ENCODE data around the gene FBXW11. TPM values are rescaled to one million over a fixed set of nuclear protein-coding genes. Genes with fewer than 3 reads are reported as not detected.

Gene FBXW11
- total and polyA plus RNA-seq, 10 of the 15 experiments (the other 5 are each of a cell fraction or from before 2014, with no cell fraction given) = 4.3 to 61.5 (median 40.0) TPM

- Histone ChIP-seq H3K27me3 (replicated peaks in 1 of 2; ENCODE audit: control insufficient read depth in 2 of 2, insufficient read depth in 2 of 2, low read length in 1 of 2) (no peaks in the 10 kb centered on the region), H3K9ac (ENCODE audit: control insufficient read depth, insufficient read depth, low read length) (no peak overlapping the region), H3K4me3 (no peak overlapping the region), H3K4me1 (ENCODE audit: control insufficient read depth, insufficient read depth, low read length) (peaks cover 8% of the 10 kb centered on the region; the same call in 1 of the 2 replicates), H3K4me2 (ENCODE audit: control insufficient read depth, insufficient read depth) (no peak overlapping the region), H3K27ac (ENCODE audit: control insufficient read depth, insufficient read depth) (no peak overlapping the region), H4K20me1 (ENCODE audit: control insufficient read depth, insufficient read depth) (no peaks in the 10 kb centered on the region), H3K9me3 (replicated peaks; ENCODE audit: control insufficient read depth, insufficient read depth, low read length) (no peaks in the 10 kb centered on the region), H3K36me3 (ENCODE audit: control insufficient read depth in 2 of 2, insufficient read depth in 2 of 2, low read length in 1 of 2) (no peaks in the 10 kb centered on the region), H3K79me2 (ENCODE audit: control insufficient read depth, insufficient read depth, low read length) (peaks cover 26% of the 10 kb centered on the region), H2AFZ (ENCODE audit: control insufficient read depth, low read depth, low read length) (no peak overlapping the region)
- POLR2A ChIA-PET = interaction anchor here (0.7 kb wide), 2 partner anchors 98 to 220 kb away, joined by 3 read pairs; no protein-coding TSS in a partner anchor
- DNase-seq (ENCODE audit: low read depth, low spot score) (no peak), FAIRE-seq (no peak), ATAC-seq (no peak)
- 66% methylated on average over 5 of the region's 5 CpGs for WGBS (ENCODE audit: insufficient coverage, insufficient replicate concordance, low lambda C conversion rate, missing lambda C conversion rate)
- SMC1A ChIA-PET (ENCODE audit: uncharacterized antibody, unreplicated experiment) = interaction anchor here (0.6 to 8.8 kb wide), 8 partner anchors 16 to 146 kb away, joined by 3 to 167 read pairs (median 3); no protein-coding TSS in a partner anchor
- CTCF ChIA-PET = interaction anchor here (0.6 to 9.6 kb wide), 9 partner anchors 26 to 861 kb away, joined by 3 to 179 read pairs (median 6); partner anchors contain the start of gene STK10
- no TSS peak for BruUV-seq (replicated peaks)
- RAD21 ChIA-PET (ENCODE audit: unreplicated experiment) = interaction anchor here (0.8 to 6.4 kb wide), 3 partner anchors 31 to 179 kb away, joined by 3 to 97 read pairs (median 5); no protein-coding TSS in a partner anchor
- intact Hi-C loops (cut with micrococcal nuclease; ENCODE audit: unreplicated experiment) (loop anchor here (10.0 kb wide), 1 partner anchor 595 kb away; the partner anchor contains the start of gene FGF18), in situ Hi-C loops (cut with MboI) (loop anchor here (5.0 kb wide), 1 partner anchor 178 kb away; the partner anchor contains the start of gene STK10)
- TF ChIP-seq CBFB (IDR thresholded peaks at IDR 0.05; ENCODE audit: low read depth) (no peak), SIX5 (IDR thresholded peaks at IDR 0.05; ENCODE audit: low read depth, low read length, severe bottlenecking) (no peak), HDGF (IDR thresholded peaks at IDR 0.05) (no peak), BCLAF1 (IDR thresholded peaks at IDR 0.05) (no peak), SMC3 (IDR thresholded peaks at IDR 0.05; ENCODE audit: borderline replicate concordance, low read length) (no peak), JUNB (IDR thresholded peaks at IDR 0.05) (no peak), MEF2A (IDR thresholded peaks at IDR 0.05; ENCODE audit: insufficient read depth, low read depth, low read length) (no peak), RBBP5 (conservative IDR thresholded peaks at IDR 0.05) (no peak), NFXL1 (IDR thresholded peaks at IDR 0.05; ENCODE audit: borderline replicate concordance) (no peak), STAT1 (conservative IDR thresholded peaks at IDR 0.05) (no peak), BHLHE40 (IDR thresholded peaks at IDR 0.05; ENCODE audit: borderline replicate concordance in 1 of 2, low read depth in 2 of 2, low read length in 1 of 2) (no peak), TAF1 (IDR thresholded peaks at IDR 0.05; ENCODE audit: borderline replicate concordance, low read depth, low read length) (no peak), MXI1 (IDR thresholded peaks at IDR 0.05; ENCODE audit: low read depth, low read length) (no peak), ELK1 (IDR thresholded peaks at IDR 0.05; ENCODE audit: low read depth, low read length) (no peak), GABPA (IDR thresholded peaks at IDR 0.05; ENCODE audit: low read depth) (no peak)
- TF ChIP-seq, protein P1, sequence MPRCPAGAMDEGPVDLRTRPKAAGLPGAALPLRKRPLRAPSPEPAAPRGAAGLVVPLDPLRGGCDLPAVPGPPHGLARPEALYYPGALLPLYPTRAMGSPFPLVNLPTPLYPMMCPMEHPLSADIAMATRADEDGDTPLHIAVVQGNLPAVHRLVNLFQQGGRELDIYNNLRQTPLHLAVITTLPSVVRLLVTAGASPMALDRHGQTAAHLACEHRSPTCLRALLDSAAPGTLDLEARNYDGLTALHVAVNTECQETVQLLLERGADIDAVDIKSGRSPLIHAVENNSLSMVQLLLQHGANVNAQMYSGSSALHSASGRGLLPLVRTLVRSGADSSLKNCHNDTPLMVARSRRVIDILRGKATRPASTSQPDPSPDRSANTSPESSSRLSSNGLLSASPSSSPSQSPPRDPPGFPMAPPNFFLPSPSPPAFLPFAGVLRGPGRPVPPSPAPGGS (IDR thresholded peaks at IDR 0.05; ENCODE audit: borderline replicate concordance, insufficient read depth, low read depth, low read length, poor library complexity, severe bottlenecking) = no peak
These were observed 3.3 kb upstream of the FBXW11 start for GRCh38 chr5:172009536-172010270.
